H9 (cell line): ENCODE measurements around the gene PTPN2. TPM values are rescaled to one million over a fixed set of nuclear protein-coding genes. Genes with fewer than 3 reads are reported as not detected.

Experiments used
- DNase-seq: peaks from one replicate; pipeline ENCODE4 v3.0.0-alpha.2; 2017
- H2AFZ ChIP-seq: one replicate; pipeline ENCODE4 v1.6.1; 2013; ENCODE audit warnings: mild to moderate bottlenecking, low read length, control low read depth, moderate library complexity
- H2AK5ac ChIP-seq: 2 replicates; pipeline ENCODE4 v1.6.1; 2013; ENCODE audit warnings: low read length, control low read depth, mixed read lengths; ENCODE audit not compliant: insufficient read length
- H2BK120ac ChIP-seq: one replicate; pipeline ENCODE4 v1.6.1; 2013; ENCODE audit warnings: low read depth, mild to moderate bottlenecking, low read length, control low read depth, inconsistent platforms; ENCODE audit not compliant: poor library complexity, severe bottlenecking
- H2BK12ac ChIP-seq: 2 replicates; pipeline ENCODE4 v1.6.1; 2013; ENCODE audit warnings: low read length, control low read depth, mixed read lengths, low read depth; ENCODE audit not compliant: insufficient read length
- H2BK15ac ChIP-seq: 2 replicates; pipeline ENCODE4 v1.6.1; 2013; ENCODE audit warnings: low read depth, low read length, control low read depth
- H2BK20ac ChIP-seq: one replicate; pipeline ENCODE4 v1.6.1; 2013; ENCODE audit warnings: low read depth, mild to moderate bottlenecking, low read length, control low read depth, inconsistent platforms; ENCODE audit not compliant: poor library complexity, severe bottlenecking
- H2BK5ac ChIP-seq: 2 replicates; pipeline ENCODE4 v1.6.1; 2013; ENCODE audit warnings: low read length, control low read depth, mixed read lengths; ENCODE audit not compliant: insufficient read length
- H3K14ac ChIP-seq: 2 replicates; pipeline ENCODE4 v1.6.1; 2013; ENCODE audit warnings: low read length, control low read depth; ENCODE audit not compliant: insufficient read depth
- H3K18ac ChIP-seq: 2 replicates; pipeline ENCODE4 v1.6.1; 2013; ENCODE audit warnings: low read depth, mild to moderate bottlenecking, mixed read lengths, low read length, control low read depth; ENCODE audit not compliant: insufficient read length
- H3K23ac ChIP-seq: 2 replicates; pipeline ENCODE4 v1.6.1; 2013; ENCODE audit warnings: low read length, control low read depth, mixed read lengths, low read depth; ENCODE audit not compliant: insufficient read length
- H3K23me2 ChIP-seq: 2 replicates; pipeline ENCODE4 v1.6.1; 2013; ENCODE audit warnings: low read depth, mild to moderate bottlenecking, mixed read lengths, low read length, control low read depth; ENCODE audit not compliant: insufficient read length, poor library complexity, severe bottlenecking
- H3K27ac ChIP-seq: 2 replicates; pipeline ENCODE4 v1.5.1; 2013; ENCODE audit warnings: low read length, control low read depth, mixed read lengths, low read depth; ENCODE audit not compliant: insufficient read length
- H3K27me3 ChIP-seq: 2 replicates; pipeline ENCODE4 v1.6.1; 2013; ENCODE audit warnings: low read length, control low read depth, inconsistent platforms; ENCODE audit not compliant: insufficient read depth
- H3K4ac ChIP-seq: 2 replicates; pipeline ENCODE4 v1.6.1; 2013; ENCODE audit warnings: low read depth, mild to moderate bottlenecking, control low read depth, inconsistent platforms, low read length, moderate library complexity
- H3K4me1 ChIP-seq: 2 replicates; pipeline ENCODE4 v1.6.1; 2013; ENCODE audit warnings: low read length, control low read depth, inconsistent platforms; ENCODE audit not compliant: insufficient read depth
- H3K4me2 ChIP-seq: 2 replicates; pipeline ENCODE4 v1.6.1; 2013; ENCODE audit warnings: low read length, control low read depth, mixed read lengths; ENCODE audit not compliant: insufficient read length, insufficient read depth
- H3K56ac ChIP-seq: 2 replicates; pipeline ENCODE4 v1.6.1; 2013; ENCODE audit warnings: low read depth, mild to moderate bottlenecking, mixed read lengths, low read length, control low read depth; ENCODE audit not compliant: insufficient read length
- H3K79me1 ChIP-seq: 2 replicates; pipeline ENCODE4 v1.6.1; 2013; ENCODE audit warnings: low read depth, mild to moderate bottlenecking, moderate library complexity, low read length, control low read depth, inconsistent platforms; ENCODE audit not compliant: insufficient read depth, poor library complexity, severe bottlenecking
- H3K79me2 ChIP-seq: 2 replicates; pipeline ENCODE4 v1.6.1; 2013; ENCODE audit warnings: low read length, control low read depth, inconsistent platforms; ENCODE audit not compliant: insufficient read depth
- H3K9ac ChIP-seq: 2 replicates; pipeline ENCODE4 v1.6.1; 2013; ENCODE audit warnings: low read length, control low read depth, mixed read lengths; ENCODE audit not compliant: insufficient read length; ENCODE audit errors: extremely low read depth
- H3K9me3 ChIP-seq: one replicate; pipeline ENCODE4 v1.6.1; 2013; ENCODE audit warnings: low read depth, low read length, inconsistent platforms; ENCODE audit not compliant: control insufficient read depth
- H3T11ph ChIP-seq: one replicate; pipeline ENCODE4 v1.6.1; 2013; ENCODE audit warnings: mild to moderate bottlenecking, low read length, control low read depth, inconsistent platforms
- H4K20me1 ChIP-seq: one replicate; pipeline ENCODE4 v1.6.1; 2013; ENCODE audit not compliant: control insufficient read depth, insufficient read length, insufficient read depth
- H4K5ac ChIP-seq: 2 replicates; pipeline ENCODE4 v1.6.1; 2013; ENCODE audit warnings: low read depth, mild to moderate bottlenecking, mixed read lengths, low read length, control low read depth; ENCODE audit not compliant: insufficient read length
- H4K8ac ChIP-seq: replicated peaks from 2 replicates; pipeline ENCODE4 v1.6.1; 2013; ENCODE audit warnings: low read length, control low read depth, mixed read lengths, low read depth; ENCODE audit not compliant: insufficient read length
- H4K91ac ChIP-seq: 2 replicates; pipeline ENCODE4 v1.6.1; 2013; ENCODE audit warnings: low read depth, mild to moderate bottlenecking, moderate library complexity, mixed read lengths, low read length, control low read depth; ENCODE audit not compliant: insufficient read length
- H3K27ac Mint-ChIP-seq, 3 experiments: 2 replicates in 2 of 3; 3 replicates in 1 of 3; pipeline ENCODE4 v1.8.0; 2020 to 2021; ENCODE audit warnings: mixed read lengths in 3 of 3, mild to moderate bottlenecking in 1 of 3, moderate library complexity in 1 of 3
- H3K27me3 Mint-ChIP-seq: 2 replicates; pipeline ENCODE4 v1.8.0; 2021; ENCODE audit warnings: low read depth, mild to moderate bottlenecking, moderate library complexity, mixed read lengths
- H3K36me3 Mint-ChIP-seq, 3 experiments: 2 replicates in 2 of 3; 3 replicates in 1 of 3; pipeline ENCODE4 v1.8.0; 2020 to 2021; ENCODE audit warnings: low read depth in 3 of 3, mixed read lengths in 3 of 3; ENCODE audit not compliant: insufficient read depth in 1 of 3
- H3K4me1 Mint-ChIP-seq, 2 experiments: 2 replicates each; pipeline ENCODE4 v1.8.0; 2020; ENCODE audit warnings: mixed read lengths in 2 of 2
- H3K4me3 Mint-ChIP-seq, 2 experiments: 2 replicates in 1 of 2; 3 replicates in 1 of 2; pipeline ENCODE4 v1.8.0; 2020 to 2021; ENCODE audit warnings: mild to moderate bottlenecking in 2 of 2, mixed read lengths in 2 of 2, moderate library complexity in 1 of 2
- H3K9me3 Mint-ChIP-seq, 2 experiments: 2 replicates in 1 of 2; 3 replicates in 1 of 2; pipeline ENCODE4 v1.8.0; 2020; ENCODE audit warnings: mild to moderate bottlenecking in 2 of 2, mixed read lengths in 2 of 2, moderate library complexity in 1 of 2
- WGBS: extraction: QIAGEN DNeasy Blood & Tissue Kit; methylation state at CpG from one replicate; pipeline ENCODE4 v1.1.7; 2013; ENCODE audit warnings: missing lambda C conversion rate, low lambda C conversion rate, mixed read lengths; ENCODE audit not compliant: insufficient read length; ENCODE audit errors: extremely low coverage; 5-methylcytosine and 5-hydroxymethylcytosine counted together
- total RNA-seq: library from RNA; stranded (reverse); gene quantifications from 2 replicates; pipeline ENCODE4 v1.2.1, GENCODE V29; 2021
- TF ChIP-seq, protein P1 (sequence below): fragments of 200-600 bp; sonication (generic); conservative IDR thresholded peaks from 3 replicates; pipeline ENCODE4 v1.8.0; 2021; ENCODE audit warnings: antibody characterized with exemption, mild to moderate bottlenecking

The PTPN2 gene
- total RNA-seq, 1 experiment from 2014 or later: 48.7 TPM

DNA sequence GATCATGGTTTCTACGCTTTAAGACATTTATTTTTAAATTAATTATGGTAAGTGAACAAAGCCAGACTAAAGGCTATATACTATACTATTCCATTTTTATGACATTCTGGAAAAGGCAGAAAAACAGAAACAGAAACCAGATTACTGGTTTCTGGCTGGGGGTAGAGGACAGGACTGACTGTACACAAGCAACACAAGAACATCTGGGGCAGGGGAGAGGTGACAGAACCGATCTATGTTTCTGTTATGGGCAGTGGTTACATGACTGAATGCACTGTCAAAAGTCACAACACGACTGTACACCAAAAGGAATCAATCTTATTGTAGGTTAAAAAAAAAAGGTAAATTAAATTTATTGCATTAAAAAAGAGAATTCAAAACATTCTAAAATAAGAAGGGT, 64.7 kb downstream of the PTPN2 start:
- Mint-ChIP-seq H3K27ac (no peak overlapping the region), H3K4me1 (peaks cover 33 to 36% of the 10 kb centered on the region in 2 experiments)

More for the DNA sequence above, 64.7 kb downstream of the PTPN2 start:
- Histone ChIP-seq H3K9me3 (no peaks in the 10 kb centered on the region), H3K14ac (no peak overlapping the region), H3K4me1 (peaks cover 6% of the 10 kb centered on the region; the same call in 1 of the 2 replicates), H2BK15ac (no peak overlapping the region), H3K56ac (no peak overlapping the region), H3K79me1 (peaks cover 2% of the 10 kb centered on the region), H3K23me2 (no peaks in the 10 kb centered on the region), H4K5ac (no peak overlapping the region), H3K79me2 (no peaks in the 10 kb centered on the region), H3T11ph (no peak overlapping the region), H4K8ac (no peak overlapping the region), H2BK20ac (no peak overlapping the region), H3K23ac (no peak overlapping the region), H3K27me3 (no peaks in the 10 kb centered on the region), H3K4me2 (no peak overlapping the region), H3K4ac (no peak overlapping the region), H2BK5ac (no peak overlapping the region), H2AFZ (no peak overlapping the region), H4K20me1 (no peaks in the 10 kb centered on the region), H2AK5ac (no peak overlapping the region), H3K27ac (no peak overlapping the region), H2BK12ac (no peak overlapping the region), H3K18ac (no peak overlapping the region), H4K91ac (no peak overlapping the region), H3K9ac (no peak overlapping the region), H2BK120ac (no peak overlapping the region)
- WGBS: no CpG with 5 or more reads among the region's 3 CpGs
- Mint-ChIP-seq H3K4me3 (no peak overlapping the region), H3K27me3 (no peaks in the 10 kb centered on the region), H3K36me3 (peaks cover 8 to 36% (median 31%) of the 10 kb centered on the region in 3 experiments; a peak in 6 of 7 replicates), H3K9me3 (no peaks in the 10 kb centered on the region)
- TF ChIP-seq, protein P1, sequence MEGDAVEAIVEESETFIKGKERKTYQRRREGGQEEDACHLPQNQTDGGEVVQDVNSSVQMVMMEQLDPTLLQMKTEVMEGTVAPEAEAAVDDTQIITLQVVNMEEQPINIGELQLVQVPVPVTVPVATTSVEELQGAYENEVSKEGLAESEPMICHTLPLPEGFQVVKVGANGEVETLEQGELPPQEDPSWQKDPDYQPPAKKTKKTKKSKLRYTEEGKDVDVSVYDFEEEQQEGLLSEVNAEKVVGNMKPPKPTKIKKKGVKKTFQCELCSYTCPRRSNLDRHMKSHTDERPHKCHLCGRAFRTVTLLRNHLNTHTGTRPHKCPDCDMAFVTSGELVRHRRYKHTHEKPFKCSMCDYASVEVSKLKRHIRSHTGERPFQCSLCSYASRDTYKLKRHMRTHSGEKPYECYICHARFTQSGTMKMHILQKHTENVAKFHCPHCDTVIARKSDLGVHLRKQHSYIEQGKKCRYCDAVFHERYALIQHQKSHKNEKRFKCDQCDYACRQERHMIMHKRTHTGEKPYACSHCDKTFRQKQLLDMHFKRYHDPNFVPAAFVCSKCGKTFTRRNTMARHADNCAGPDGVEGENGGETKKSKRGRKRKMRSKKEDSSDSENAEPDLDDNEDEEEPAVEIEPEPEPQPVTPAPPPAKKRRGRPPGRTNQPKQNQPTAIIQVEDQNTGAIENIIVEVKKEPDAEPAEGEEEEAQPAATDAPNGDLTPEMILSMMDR: no peak
- DNase-seq: no peak
